GM23338 (cell line): ENCODE data around the gene CIDEA. TPM values are rescaled to one million over a fixed set of nuclear protein-coding genes. Genes with fewer than 3 reads are reported as not detected.
A peak's percentile ranks its signal among the peaks of the same experiment; 100 is the strongest.

Source experiments
- ATAC-seq: fragments of 200-7000 bp; cut with Tn5 transposase; 3 replicates; pipeline ENCODE4 v1.9.1; 2020
- DNase-seq: peaks from one replicate; pipeline ENCODE4 v3.0.0-alpha.2; 2015; ENCODE audit warnings: low spot score
- H2AFZ ChIP-seq: fragments of 200-600 bp; sonication (generic); 2 replicates; pipeline ENCODE4 v1.8.0; 2016; ENCODE audit warnings: antibody characterized with exemption, mild to moderate bottlenecking, moderate library complexity
- H3F3A ChIP-seq: fragments of 200-600 bp; sonication (generic); replicated peaks from 2 replicates; pipeline ENCODE4 v1.8.0; 2017; ENCODE audit warnings: antibody characterized with exemption, mixed run types, low read depth
- H3K27ac ChIP-seq: fragments of 200-600 bp; sonication (generic); 2 replicates; pipeline ENCODE4 v1.6.1; 2016; ENCODE audit warnings: low read depth
- H3K27me3 ChIP-seq: fragments of 200-600 bp; sonication (generic); 2 replicates; pipeline ENCODE4 v1.8.0; 2016; ENCODE audit warnings: mild to moderate bottlenecking, mixed run types, moderate library complexity; ENCODE audit not compliant: insufficient read depth
- H3K36me3 ChIP-seq: fragments of 200-600 bp; sonication (generic); 2 replicates; pipeline ENCODE4 v1.8.0; 2016; ENCODE audit warnings: mild to moderate bottlenecking; ENCODE audit not compliant: insufficient read depth
- H3K4me1 ChIP-seq: fragments of 200-600 bp; sonication (generic); 2 replicates; pipeline ENCODE4 v1.8.0; 2016; ENCODE audit warnings: mild to moderate bottlenecking, moderate library complexity; ENCODE audit not compliant: insufficient read depth
- H3K4me2 ChIP-seq: fragments of 200-600 bp; sonication (generic); 2 replicates; pipeline ENCODE4 v1.7.1; 2017; ENCODE audit warnings: mixed run types
- H3K4me3 ChIP-seq: fragments of 200-600 bp; sonication (generic); 2 replicates; pipeline ENCODE4 v1.6.1; 2016; ENCODE audit warnings: mixed run types
- H3K79me2 ChIP-seq: fragments of 200-600 bp; sonication (generic); replicated peaks from 2 replicates; pipeline ENCODE4 v1.8.0; 2017; ENCODE audit warnings: mild to moderate bottlenecking; ENCODE audit not compliant: insufficient read depth
- H3K9me2 ChIP-seq: fragments of 200-600 bp; sonication (generic); 2 replicates; pipeline ENCODE4 v1.8.0; 2017; ENCODE audit not compliant: insufficient read depth
- H4K20me1 ChIP-seq: fragments of 200-600 bp; sonication (generic); replicated peaks from 2 replicates; pipeline ENCODE4 v1.8.0; 2017; ENCODE audit warnings: mild to moderate bottlenecking; ENCODE audit not compliant: insufficient read depth
- H3K27ac Mint-ChIP-seq: 2 replicates; pipeline ENCODE4 v1.8.0; 2020; ENCODE audit warnings: inconsistent platforms, mild to moderate bottlenecking, moderate library complexity, mixed read lengths
- H3K27me3 Mint-ChIP-seq: 3 replicates; pipeline ENCODE4 v1.8.0; 2022; ENCODE audit warnings: low read depth, mild to moderate bottlenecking, moderate library complexity, mixed read lengths, inconsistent platforms; ENCODE audit not compliant: insufficient read depth, poor library complexity
- H3K36me3 Mint-ChIP-seq: 3 replicates; pipeline ENCODE4 v1.8.0; 2021; ENCODE audit warnings: low read depth, mild to moderate bottlenecking, inconsistent platforms, moderate library complexity, mixed read lengths
- H3K4me1 Mint-ChIP-seq: 3 replicates; pipeline ENCODE4 v1.8.0; 2020; ENCODE audit warnings: mild to moderate bottlenecking, inconsistent platforms, mixed read lengths
- H3K4me3 Mint-ChIP-seq: 3 replicates; pipeline ENCODE4 v1.8.0; 2021; ENCODE audit warnings: moderate library complexity, mild to moderate bottlenecking, inconsistent platforms, mixed read lengths
- H3K9me3 Mint-ChIP-seq: 3 replicates; pipeline ENCODE4 v1.8.0; 2020; ENCODE audit warnings: moderate library complexity, mild to moderate bottlenecking, inconsistent platforms, mixed read lengths
- CREB1 ChIP-seq: fragments of 250-450 bp; sonication (Bioruptor Pico); IDR thresholded peaks from 2 replicates; pipeline ENCODE4 v1.5.0; 2020; ENCODE audit warnings: low read depth, mild to moderate bottlenecking, moderate library complexity
- CTCF ChIP-seq, 2 experiments: fragments of 200-600 bp in 1 of 2; sonication (generic) in 1 of 2; conservative IDR thresholded peaks; 2 replicates each; pipeline versions ENCODE4 v1.5.1 to v1.6.1; 2016 to 2017; ENCODE audit warnings: antibody characterized with exemption in 2 of 2, low read depth in 2 of 2, mild to moderate bottlenecking in 2 of 2, moderate library complexity in 1 of 2
- ETS1 ChIP-seq: IDR thresholded peaks from 2 replicates; pipeline ENCODE4 v1.6.1; 2016; ENCODE audit warnings: antibody characterized with exemption
- JUNB ChIP-seq: IDR thresholded peaks from one replicate; pipeline ENCODE4 v1.6.1; 2016; ENCODE audit warnings: antibody characterized with exemption; ENCODE audit not compliant: unreplicated experiment
- NANOG ChIP-seq: IDR thresholded peaks from 2 replicates; pipeline ENCODE4 v1.6.1; 2016; ENCODE audit warnings: antibody characterized with exemption, borderline replicate concordance
- POLR2AphosphoS5 ChIP-seq: IDR thresholded peaks from 2 replicates; pipeline ENCODE4 v1.6.1; 2016; ENCODE audit warnings: antibody characterized with exemption, low read depth
- REST ChIP-seq: IDR thresholded peaks from one replicate; pipeline ENCODE4 v1.6.1; 2018; ENCODE audit warnings: antibody characterized with exemption; ENCODE audit not compliant: unreplicated experiment
- STAT1 ChIP-seq: IDR thresholded peaks from one replicate; pipeline ENCODE4 v1.6.1; 2016; ENCODE audit warnings: antibody characterized with exemption; ENCODE audit not compliant: unreplicated experiment
- ZNF114 ChIP-seq: fragments of 250-450 bp; sonication (Bioruptor Pico); IDR thresholded peaks from 2 replicates; pipeline ENCODE4 v1.5.0; 2020; ENCODE audit warnings: mild to moderate bottlenecking, moderate library complexity
- ZNF331 ChIP-seq: fragments of 250-450 bp; sonication (Bioruptor Pico); IDR thresholded peaks from 2 replicates; pipeline ENCODE4 v1.5.0; 2020; ENCODE audit warnings: low read depth, mild to moderate bottlenecking, moderate library complexity
- polyA plus RNA-seq: library from polyadenylated mRNA; unstranded; fragments of >200 nt; fragmentation: Nextera tagmentation; extraction: Ambion mirVana; gene quantifications from 2 replicates; pipeline ENCODE4 v1.2.1, GENCODE V29; 2016
- total RNA-seq: library from RNA; depleted of rRNA; stranded (reverse); fragments of >200 nt; shearing (Covaris generic); gene quantifications from 2 replicates; pipeline ENCODE4 v1.2.3, GENCODE V29; 2014

CIDEA gene
- total and polyA plus RNA-seq, 2 experiments from 2014 or later: 0.45 TPM; not detected in 1

- no peaks in the 10 kb centered on the region for H3K9me2 ChIP-seq
- peaks cover 42% of the 10 kb centered on the region for H3K36me3 Mint-ChIP-seq
- TF ChIP-seq ZNF114 (CRISPR knock-in tag) (no peak), ZNF331 (no peak), STAT1 (no peak), ETS1 (no peak), CTCF (conservative IDR thresholded peaks at IDR 0.05; ENCODE audit: low read depth in 2 of 2) (no peak), REST (no peak), JUNB (no peak)
- H4K20me1 ChIP-seq: peaks cover 19% of the 10 kb centered on the region
- no peak overlapping the region for H3K27ac Mint-ChIP-seq
- H3K27me3 ChIP-seq: no peaks in the 10 kb centered on the region
- H3K27ac ChIP-seq: no peak overlapping the region; the same call in none of the 2 replicates
- H3K27me3 Mint-ChIP-seq: peaks cover 6% of the 10 kb centered on the region
- ATAC-seq (no peak), DNase-seq (no peak)
- H3K4me1 Mint-ChIP-seq: peaks cover 14% of the 10 kb centered on the region
- H3K36me3 ChIP-seq: peaks cover 32% of the 10 kb centered on the region
- H3K9me3 Mint-ChIP-seq: peaks cover 7% of the 10 kb centered on the region; the same call in 2 of the 3 replicates
- H3F3A ChIP-seq: 0 out of 2 replicates have a peak, but pooled peaks cover 3% of the 10 kb centered on the region
- H3K4me3 Mint-ChIP-seq: no peak overlapping the region
- H3K4me1 ChIP-seq: peaks cover 10% of the 10 kb centered on the region; the same call in 1 of the 2 replicates
- H3K4me3 ChIP-seq: no peak overlapping the region
- peaks cover 53% of the 10 kb centered on the region for H3K79me2 ChIP-seq
- no peak overlapping the region for H2AFZ ChIP-seq
- no peak overlapping the region for H3K4me2 ChIP-seq
These were observed 61.8 kb downstream of the CIDEA start for GRCh38 chr18:12315911-12316310.

GRCh38 chr18:12317664-12318333 lies 63.6 kb downstream of the CIDEA start:
- peaks cover 15% of the 10 kb centered on the region for H3K36me3 ChIP-seq
- DNase-seq (no peak), ATAC-seq (no peak)
- H4K20me1 ChIP-seq: peaks cover 20% of the 10 kb centered on the region
- no peak overlapping the region for H3K4me2 ChIP-seq
- Mint-ChIP-seq H3K9me3 (no peaks in the 10 kb centered on the region), H3K4me3 (no peak overlapping the region), H3K4me1 (peaks cover 14% of the 10 kb centered on the region), H3K27me3 (peaks cover 6% of the 10 kb centered on the region), H3K27ac (no peak overlapping the region), H3K36me3 (peaks cover 30% of the 10 kb centered on the region)
- H3K27ac ChIP-seq: peak overlapping the region; percentile 39; the same call in 1 of the 2 replicates
- 0 out of 2 replicates have a peak, but pooled peaks cover 3% of the 10 kb centered on the region for H3F3A ChIP-seq
- H2AFZ ChIP-seq: no peak overlapping the region
- peaks cover 53% of the 10 kb centered on the region for H3K79me2 ChIP-seq
- H3K27me3 ChIP-seq: no peaks in the 10 kb centered on the region
- H3K4me3 ChIP-seq: no peak overlapping the region
- peaks cover 10% of the 10 kb centered on the region; the same call in 1 of the 2 replicates for H3K4me1 ChIP-seq
- no peaks in the 10 kb centered on the region for H3K9me2 ChIP-seq
- TF ChIP-seq NANOG (no peak), ZNF114 (CRISPR knock-in tag) (no peak), POLR2AphosphoS5 (no peak), CTCF (conservative IDR thresholded peaks at IDR 0.05; ENCODE audit: low read depth in 2 of 2) (no peak), ZNF331 (no peak), CREB1 (CRISPR knock-in tag) (no peak), JUNB (no peak)
